GM23248 (cell line): ENCODE measurements around the gene BICRA. TPM values are rescaled to one million over a fixed set of nuclear protein-coding genes. Genes with fewer than 3 reads are reported as not detected.

Experiments
- DNase-seq: peaks from one replicate; pipeline ENCODE4 v3.0.0-alpha.2; 2015
- H2AFZ ChIP-seq: fragments of 200-600 bp; sonication (generic); 2 replicates; pipeline ENCODE4 v1.6.1; 2016; ENCODE audit warnings: antibody characterized with exemption
- H3F3A ChIP-seq: fragments of 200-600 bp; sonication (generic); 2 replicates; pipeline ENCODE4 v1.6.1; 2016; ENCODE audit warnings: mild to moderate bottlenecking, antibody characterized with exemption, mixed run types; ENCODE audit not compliant: insufficient read depth
- H3K27ac ChIP-seq: fragments of 200-600 bp; sonication (generic); 2 replicates; pipeline ENCODE4 v1.5.1; 2016; ENCODE audit warnings: mild to moderate bottlenecking
- H3K27me3 ChIP-seq: fragments of 200-600 bp; sonication (generic); replicated peaks from 2 replicates; pipeline ENCODE4 v1.6.1; 2016; ENCODE audit warnings: mild to moderate bottlenecking; ENCODE audit not compliant: insufficient read depth
- H3K36me3 ChIP-seq: fragments of 200-600 bp; sonication (generic); 2 replicates; pipeline ENCODE4 v1.6.1; 2016; ENCODE audit warnings: low read depth, mild to moderate bottlenecking
- H3K4me1 ChIP-seq: fragments of 200-600 bp; sonication (generic); 2 replicates; pipeline ENCODE4 v1.6.1; 2016; ENCODE audit warnings: mild to moderate bottlenecking; ENCODE audit not compliant: insufficient read depth
- H3K4me2 ChIP-seq: fragments of 200-600 bp; sonication (generic); one replicate; pipeline ENCODE4 v1.6.1; 2016; ENCODE audit warnings: mild to moderate bottlenecking; ENCODE audit not compliant: unreplicated experiment
- H3K4me3 ChIP-seq: fragments of 200-600 bp; sonication (generic); 2 replicates; pipeline ENCODE4 v1.5.1; 2016; ENCODE audit warnings: mild to moderate bottlenecking
- H3K79me2 ChIP-seq: fragments of 200-600 bp; sonication (generic); 2 replicates; pipeline ENCODE4 v1.6.1; 2016; ENCODE audit warnings: mild to moderate bottlenecking; ENCODE audit not compliant: insufficient read depth
- H3K9ac ChIP-seq: fragments of 200-600 bp; sonication (generic); 2 replicates; pipeline ENCODE4 v1.6.1; 2016; ENCODE audit warnings: mild to moderate bottlenecking
- H3K9me2 ChIP-seq: fragments of 200-600 bp; sonication (generic); 2 replicates; pipeline ENCODE4 v1.6.1; 2016; ENCODE audit warnings: mixed run types, mild to moderate bottlenecking, moderate library complexity; ENCODE audit not compliant: insufficient read depth
- H3K9me3 ChIP-seq: fragments of 200-600 bp; sonication (generic); one replicate; pipeline ENCODE4 v1.6.1; 2017; ENCODE audit warnings: low read depth
- H4K20me1 ChIP-seq: fragments of 200-600 bp; sonication (generic); 2 replicates; pipeline ENCODE4 v1.6.0; 2016; ENCODE audit not compliant: insufficient read depth
- EZH2 ChIP-seq: fragments of 200-600 bp; sonication (generic); IDR thresholded peaks from 2 replicates; pipeline ENCODE4 v1.6.1; 2018; ENCODE audit warnings: antibody characterized with exemption, mild to moderate bottlenecking; ENCODE audit not compliant: insufficient read depth, poor library complexity, severe bottlenecking
- EZH2phosphoT487 ChIP-seq: fragments of 200-600 bp; sonication (generic); IDR thresholded peaks from 2 replicates; pipeline ENCODE4 v1.6.1; 2018; ENCODE audit warnings: antibody characterized with exemption, moderate library complexity, mild to moderate bottlenecking, low read depth; ENCODE audit not compliant: insufficient read depth
- WGBS, 2 experiments: methylation state at CpG; one replicate each; pipeline ENCODE4 v1.1.6; 2015 to 2017; ENCODE audit warnings: low lambda C conversion rate in 2 of 2, low coverage in 1 of 2; ENCODE audit errors: missing lambda C conversion rate in 2 of 2; 5-methylcytosine and 5-hydroxymethylcytosine counted together
- in situ Hi-C: fragments of 300-500 bp; cut with MboI; formaldehyde crosslinking; loops from 2 replicates; pipeline ENCODE4 v1.15.0; 2020
- polyA plus RNA-seq: library from polyadenylated mRNA; unstranded; fragments of >200 nt; fragmentation: Nextera tagmentation; extraction: Ambion mirVana; gene quantifications from 2 replicates; pipeline ENCODE4 v1.2.1, GENCODE V29; 2016
- total RNA-seq: library from RNA; depleted of rRNA; stranded (reverse); fragments of >200 nt; shearing (Covaris generic); gene quantifications from 2 replicates; pipeline ENCODE4 v1.2.3, GENCODE V29; 2014

The BICRA gene
- total and polyA plus RNA-seq, 2 experiments from 2014 or later = 0.86 to 1.1 TPM

- TF ChIP-seq EZH2phosphoT487 (no peak), EZH2 (no peak)
- in situ Hi-C loops = no loop called here
- DNase-seq = no peak
Measured at GRCh38 chr19:47687906-47688305, 79.0 kb downstream of the BICRA start.

GRCh38 chr19:47691090-47691489 is 82.2 kb downstream of the BICRA start:
- peaks cover 3% of the 10 kb centered on the region; the same call in 1 of the 2 replicates for H3K36me3 ChIP-seq
- no peaks in the 10 kb centered on the region for H3K4me1 ChIP-seq
- H3K9me2 ChIP-seq = no peaks in the 10 kb centered on the region
- no peak overlapping the region for H3K9ac ChIP-seq
- TF ChIP-seq EZH2 = no peak
- TF ChIP-seq EZH2phosphoT487 = no peak
- no peaks in the 10 kb centered on the region for H3K9me3 ChIP-seq
- H3K27ac ChIP-seq = no peak overlapping the region
- no peak overlapping the region for H3K4me3 ChIP-seq
- DNase-seq = no peak
- H3K27me3 ChIP-seq = no peaks in the 10 kb centered on the region
- H3K4me2 ChIP-seq = no peak overlapping the region
- H3F3A ChIP-seq = no peaks in the 10 kb centered on the region
- peaks cover 38% of the 10 kb centered on the region for H3K79me2 ChIP-seq
- in situ Hi-C loops = no loop called here
- H2AFZ ChIP-seq = no peak overlapping the region
- WGBS, 2 experiments = 98 to 99% methylated on average over 5 of the region's 5 CpGs
- H4K20me1 ChIP-seq = 0 out of 2 replicates have a peak, but pooled peaks cover 3% of the 10 kb centered on the region

More at GRCh38 chr19:47687906-47688305, 79.0 kb downstream of the BICRA start:
- Histone ChIP-seq H3K4me3 (no peak overlapping the region), H3K27me3 (no peaks in the 10 kb centered on the region), H3F3A (no peaks in the 10 kb centered on the region), H3K27ac (no peak overlapping the region), H3K4me1 (no peaks in the 10 kb centered on the region), H3K9ac (no peak overlapping the region), H3K9me3 (no peaks in the 10 kb centered on the region), H3K9me2 (no peaks in the 10 kb centered on the region), H3K36me3 (peaks cover 6% of the 10 kb centered on the region; the same call in 1 of the 2 replicates), H2AFZ (no peak overlapping the region), H4K20me1 (0 out of 2 replicates have a peak, but pooled peaks cover 3% of the 10 kb centered on the region), H3K79me2 (peaks cover 60% of the 10 kb centered on the region), H3K4me2 (no peak overlapping the region)
- 66 to 77% methylated on average over 7 of the region's 7 CpGs for WGBS, 2 experiments

- TF ChIP-seq EZH2phosphoT487 (no peak), EZH2 (no peak)
- in situ Hi-C loops = no loop called here
- H3K9me3 ChIP-seq = no peaks in the 10 kb centered on the region
- H3K4me3 ChIP-seq = no peak overlapping the region
- H3K36me3 ChIP-seq = no peaks in the 10 kb centered on the region
- no peaks in the 10 kb centered on the region for H3F3A ChIP-seq
- H3K79me2 ChIP-seq = peaks cover 31% of the 10 kb centered on the region
- no peak for DNase-seq
- H2AFZ ChIP-seq = no peak overlapping the region
- no peak overlapping the region for H3K9ac ChIP-seq
- 0 out of 2 replicates have a peak, but pooled peaks cover 3% of the 10 kb centered on the region for H4K20me1 ChIP-seq
- no peak overlapping the region for H3K27ac ChIP-seq
- no peaks in the 10 kb centered on the region for H3K4me1 ChIP-seq
- WGBS, 2 experiments = 74 to 84% methylated on average over 7 of the region's 7 CpGs
- no peak overlapping the region for H3K4me2 ChIP-seq
- H3K27me3 ChIP-seq = no peaks in the 10 kb centered on the region
- H3K9me2 ChIP-seq = no peaks in the 10 kb centered on the region
Measured at GRCh38 chr19:47691782-47692181, 82.8 kb downstream of the BICRA start.

GRCh38 chr19:47693489-47693888 is 84.6 kb downstream of the BICRA start:
- Histone ChIP-seq H3K79me2 (peaks cover 18% of the 10 kb centered on the region; the same call in 1 of the 2 replicates), H3K9ac (no peak overlapping the region), H3K4me3 (no peak overlapping the region), H3K4me2 (no peak overlapping the region), H3K9me3 (no peaks in the 10 kb centered on the region), H3K27ac (no peak overlapping the region), H3K4me1 (no peaks in the 10 kb centered on the region), H3F3A (0 out of 2 replicates have a peak, but pooled peaks cover 7% of the 10 kb centered on the region), H3K9me2 (no peaks in the 10 kb centered on the region), H3K36me3 (no peaks in the 10 kb centered on the region), H4K20me1 (0 out of 2 replicates have a peak, but pooled peaks cover 3% of the 10 kb centered on the region), H2AFZ (no peak overlapping the region), H3K27me3 (no peaks in the 10 kb centered on the region)
- no peak for TF ChIP-seq EZH2
- TF ChIP-seq EZH2phosphoT487 = no peak
- no peak for DNase-seq
- 86% methylated on average over 16 to 17 of the region's 17 CpGs for WGBS, 2 experiments
- in situ Hi-C loops = no loop called here

GRCh38 chr19:47693903-47694302 is 85.0 kb downstream of the BICRA start:
- H3K79me2 ChIP-seq = peaks cover 15% of the 10 kb centered on the region; the same call in 1 of the 2 replicates
- H3F3A ChIP-seq = 0 out of 2 replicates have a peak, but pooled peaks cover 7% of the 10 kb centered on the region
- in situ Hi-C loops = no loop called here
- H3K4me2 ChIP-seq = no peak overlapping the region
- 0 out of 2 replicates have a peak, but pooled peaks cover 3% of the 10 kb centered on the region for H4K20me1 ChIP-seq
- 89% methylated on average over 14 of the region's 14 CpGs; no CpG with 5 or more reads in 1 of the 2 experiments for WGBS, 2 experiments
- no peaks in the 10 kb centered on the region for H3K9me2 ChIP-seq
- no peak for DNase-seq
- H3K36me3 ChIP-seq = no peaks in the 10 kb centered on the region
- no peaks in the 10 kb centered on the region for H3K27me3 ChIP-seq
- no peaks in the 10 kb centered on the region for H3K9me3 ChIP-seq
- no peak overlapping the region for H3K4me3 ChIP-seq
- H3K9ac ChIP-seq = no peak overlapping the region
- no peak overlapping the region for H2AFZ ChIP-seq
- no peak for TF ChIP-seq EZH2phosphoT487
- no peak for TF ChIP-seq EZH2
- H3K27ac ChIP-seq = no peak overlapping the region
- H3K4me1 ChIP-seq = no peaks in the 10 kb centered on the region
